WTC11 (cell line): Measurements from ENCODE around the gene TNFSF11.

ENCODE experiments used
- TEAD4 ChIP-seq: sonication (generic); formaldehyde crosslinking; IDR thresholded peaks from 2 replicates; pipeline ENCODE4 v1.8.0; 2022; ENCODE audit warnings: mild to moderate bottlenecking, missing genetic modification reagents
- TF ChIP-seq, protein P1 (sequence below): fragments of 200-600 bp; IDR thresholded peaks from 2 replicates; pipeline ENCODE4 v1.8.0; 2022; ENCODE audit warnings: antibody characterized with exemption

DNA sequence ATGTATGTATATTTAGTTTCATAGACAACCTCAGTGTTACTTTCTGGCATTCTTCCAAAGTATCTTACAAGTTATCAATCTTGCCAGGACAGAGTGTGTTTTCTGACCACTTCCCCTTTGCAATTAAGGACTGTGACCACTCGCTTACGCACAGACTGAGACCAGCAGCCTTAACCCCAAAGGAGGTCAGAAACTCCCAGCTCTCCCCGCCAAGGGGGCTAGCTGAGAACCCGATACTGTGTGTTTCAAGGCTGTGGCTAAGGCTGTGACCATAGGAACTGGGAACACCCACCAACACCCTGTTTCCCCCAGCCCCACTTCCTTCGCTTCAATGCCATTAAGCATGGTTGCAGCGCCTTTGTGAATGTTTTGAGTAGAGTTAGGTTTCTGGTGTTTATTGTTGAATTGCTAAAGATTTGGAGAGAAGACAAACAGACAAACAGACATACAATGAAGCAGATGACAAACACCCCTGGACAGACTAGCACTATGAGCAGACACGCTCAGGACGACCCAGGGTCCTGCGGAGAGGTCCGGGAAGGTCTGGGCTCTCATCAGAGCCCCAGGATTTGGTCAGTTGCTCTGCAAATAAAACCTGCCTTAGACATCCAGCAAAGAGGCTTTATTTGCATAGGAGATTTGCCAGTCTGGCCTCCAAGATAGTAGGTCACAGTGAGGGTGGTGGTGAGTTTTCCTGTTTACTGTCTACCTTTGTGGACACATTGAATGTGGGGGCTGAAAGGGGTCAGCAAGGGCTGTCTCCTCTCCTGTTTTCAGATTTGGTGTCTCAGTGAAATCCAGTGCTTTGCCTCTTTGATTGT, 25.0 kb upstream of the TNFSF11 start:
- TF ChIP-seq, protein P1, sequence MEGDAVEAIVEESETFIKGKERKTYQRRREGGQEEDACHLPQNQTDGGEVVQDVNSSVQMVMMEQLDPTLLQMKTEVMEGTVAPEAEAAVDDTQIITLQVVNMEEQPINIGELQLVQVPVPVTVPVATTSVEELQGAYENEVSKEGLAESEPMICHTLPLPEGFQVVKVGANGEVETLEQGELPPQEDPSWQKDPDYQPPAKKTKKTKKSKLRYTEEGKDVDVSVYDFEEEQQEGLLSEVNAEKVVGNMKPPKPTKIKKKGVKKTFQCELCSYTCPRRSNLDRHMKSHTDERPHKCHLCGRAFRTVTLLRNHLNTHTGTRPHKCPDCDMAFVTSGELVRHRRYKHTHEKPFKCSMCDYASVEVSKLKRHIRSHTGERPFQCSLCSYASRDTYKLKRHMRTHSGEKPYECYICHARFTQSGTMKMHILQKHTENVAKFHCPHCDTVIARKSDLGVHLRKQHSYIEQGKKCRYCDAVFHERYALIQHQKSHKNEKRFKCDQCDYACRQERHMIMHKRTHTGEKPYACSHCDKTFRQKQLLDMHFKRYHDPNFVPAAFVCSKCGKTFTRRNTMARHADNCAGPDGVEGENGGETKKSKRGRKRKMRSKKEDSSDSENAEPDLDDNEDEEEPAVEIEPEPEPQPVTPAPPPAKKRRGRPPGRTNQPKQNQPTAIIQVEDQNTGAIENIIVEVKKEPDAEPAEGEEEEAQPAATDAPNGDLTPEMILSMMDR = no peak
- TF ChIP-seq TEAD4 = no peak
